ENCODE data around the gene ATP5MC3.

- TF ChIP-seq POLR2A (IDR thresholded peaks at IDR 0.05; ENCODE audit: low read depth) (no peak), CTCF (IDR thresholded peaks at IDR 0.05) (no peak), POLR2AphosphoS5 (IDR thresholded peaks at IDR 0.05) (no peak)
Measured at GRCh38 chr2:175183674-175184073, 2.2 kb upstream of the ATP5MC3 start.
